ENCODE data around the gene FAM209B.

GRCh38 chr20:56558968-56559367 lies 25.9 kb downstream of the FAM209B start:
- TF ChIP-seq CTCF (IDR thresholded peaks at IDR 0.05; ENCODE audit: low read length) (no peak), EZH2 (optimal IDR thresholded peaks at IDR 0.05; ENCODE audit: low read depth, low read length) (no peak), EZH2phosphoT487 (IDR thresholded peaks at IDR 0.05; ENCODE audit: low read length) (no peak)
